G401 (cell line): ENCODE results near the gene EPS8L2. TPM values are rescaled to one million over a fixed set of nuclear protein-coding genes. Genes with fewer than 3 reads are reported as not detected.
"Not testable (repeated sequence)": the region's sequence is repeated elsewhere in the genome, so short reads cannot be mapped to it uniquely, and the experiment has no call there.

Experiments
- DNase-seq: peaks from one replicate; pipeline ENCODE4 v3.0.0-alpha.2; 2015; ENCODE audit warnings: low spot score
- in situ Hi-C: cut with HindIII; loops from 2 replicates; pipeline ENCODE4 v1.10.0; 2016; ENCODE audit warnings: low sequenced_read_pairs, mixed read lengths
- total RNA-seq: library from RNA; depleted of rRNA; stranded (reverse); fragments of >200 nt; shearing (Covaris generic); gene quantifications from 2 replicates; pipeline ENCODE4 v1.2.3, GENCODE V29; 2014

Gene EPS8L2
- total RNA-seq, 1 experiment from 2014 or later = 27.9 TPM

GRCh38 chr11:737899-738298 is 31.9 kb downstream of the EPS8L2 start:
- in situ Hi-C loops, DNase-seq: not testable (repeated sequence)

GRCh38 chr11:742156-742546 is 36.1 kb downstream of the EPS8L2 start:
- DNase-seq = no peak
- in situ Hi-C loops = no loop called here

- no peak for DNase-seq
- in situ Hi-C loops = no loop called here
These were observed 36.7 kb downstream of the EPS8L2 start for GRCh38 chr11:742571-743201.

GRCh38 chr11:745428-745827 is 39.4 kb downstream of the EPS8L2 start:
- in situ Hi-C loops = no loop called here
- DNase-seq = no peak

GRCh38 chr11:746289-747157 is 40.5 kb downstream of the EPS8L2 start:
- DNase-seq = peak; percentile 44
- in situ Hi-C loops = no loop called here

- in situ Hi-C loops = no loop called here
- peak; percentile 86 for DNase-seq
These were observed 41.4 kb downstream of the EPS8L2 start, which contains the start of gene TALDO1 for GRCh38 chr11:747158-748006. Gene TALDO1, plus strand, starts transcription at chr11:747464. Its CDS starts 18 bp downstream, at chr11:747482.

GRCh38 chr11:748007-748359 is 42.0 kb downstream of the EPS8L2 start:
- no peak for DNase-seq
- in situ Hi-C loops = no loop called here

- in situ Hi-C loops = loop anchor here (25.0 kb wide), 1 partner anchor 87 kb away; no protein-coding TSS in a partner anchor
- DNase-seq = no peak
These were observed 43.7 kb downstream of the EPS8L2 start for GRCh38 chr11:749731-750130.

- no peak for DNase-seq
- in situ Hi-C loops = loop anchor here (25.0 kb wide), 1 partner anchor 98 kb away; no protein-coding TSS in a partner anchor
These were observed 54.2 kb downstream of the EPS8L2 start for GRCh38 chr11:760236-760635.

GRCh38 chr11:761526-762108 is 55.6 kb downstream of the EPS8L2 start:
- no peak for DNase-seq
- in situ Hi-C loops = loop anchor here (25.0 kb wide), 1 partner anchor 99 kb away; no protein-coding TSS in a partner anchor

GRCh38 chr11:762421-763072 is 56.5 kb downstream of the EPS8L2 start:
- DNase-seq = peak; percentile 80
- in situ Hi-C loops = loop anchor here (25.0 kb wide), 1 partner anchor 100 kb away; no protein-coding TSS in a partner anchor

GRCh38 chr11:763073-763463 is 57.0 kb downstream of the EPS8L2 start:
- DNase-seq = no peak
- in situ Hi-C loops = loop anchor here (25.0 kb wide), 1 partner anchor 101 kb away; no protein-coding TSS in a partner anchor

- DNase-seq = no peak
- in situ Hi-C loops = loop anchor here (25.0 kb wide), 1 partner anchor 101 kb away; no protein-coding TSS in a partner anchor
These were observed 57.7 kb downstream of the EPS8L2 start for GRCh38 chr11:763549-764321.

- in situ Hi-C loops = loop anchor here (25.0 kb wide), 1 partner anchor 102 kb away; no protein-coding TSS in a partner anchor
- DNase-seq = peak; percentile 47
These were observed 58.4 kb downstream of the EPS8L2 start for GRCh38 chr11:764322-765024.

- peak; percentile 66 for DNase-seq
- in situ Hi-C loops = loop anchor here (25.0 kb wide), 1 partner anchor 103 kb away; no protein-coding TSS in a partner anchor
These were observed 59.2 kb downstream of the EPS8L2 start for GRCh38 chr11:765025-765801.

GRCh38 chr11:765802-766091 is 59.7 kb downstream of the EPS8L2 start:
- no peak for DNase-seq
- in situ Hi-C loops = loop anchor here (25.0 kb wide), 1 partner anchor 103 kb away; no protein-coding TSS in a partner anchor
